ENCODE data around the gene ATOH7.
"Not testable (repeated sequence)": the region's sequence is repeated elsewhere in the genome, so short reads cannot be mapped to it uniquely, and the experiment has no call there.

The ATOH7 gene

GRCh38 chr10:68235581-68235980, 3.7 kb upstream of the ATOH7 start:
- no peak for DNase-seq

GRCh38 chr10:68235111-68235510, 3.2 kb upstream of the ATOH7 start:
- no peak for DNase-seq

- no peak for DNase-seq
Observed at GRCh38 chr10:68233046-68233445, 1.1 kb upstream of the ATOH7 start.

- DNase-seq: peak; percentile 39
Observed at GRCh38 chr10:68231106-68231816, 652 bp downstream of the ATOH7 start.

GRCh38 chr10:68230268-68230667, 1.6 kb downstream of the ATOH7 start:
- no peak for DNase-seq

- no peak for DNase-seq
Observed at GRCh38 chr10:68224810-68225209, 7.1 kb downstream of the ATOH7 start.

GRCh38 chr10:68223535-68224165, 8.3 kb downstream of the ATOH7 start:
- DNase-seq: no peak

- DNase-seq: no peak
Observed at GRCh38 chr10:68222391-68222790, 9.5 kb downstream of the ATOH7 start.

- DNase-seq: no peak
Observed at GRCh38 chr10:68221196-68221595, 10.7 kb downstream of the ATOH7 start.

GRCh38 chr10:68218786-68219185, 13.1 kb downstream of the ATOH7 start:
- no peak for DNase-seq

- no peak for DNase-seq
Observed at GRCh38 chr10:68212721-68213352, 19.1 kb downstream of the ATOH7 start.

- DNase-seq: no peak
Observed at GRCh38 chr10:68211669-68212068, 20.2 kb downstream of the ATOH7 start.

GRCh38 chr10:68208424-68209042, 23.4 kb downstream of the ATOH7 start:
- peak; percentile 28 for DNase-seq

GRCh38 chr10:68202960-68203353, 29.0 kb downstream of the ATOH7 start:
- no peak for DNase-seq

GRCh38 chr10:68196701-68197100, 35.2 kb downstream of the ATOH7 start:
- DNase-seq: no peak

- DNase-seq: not testable (repeated sequence)
Observed at GRCh38 chr10:68195776-68196175, 36.1 kb downstream of the ATOH7 start.

GRCh38 chr10:68194290-68194689, 37.6 kb downstream of the ATOH7 start:
- DNase-seq: no peak

GRCh38 chr10:68192113-68192512, 39.8 kb downstream of the ATOH7 start:
- no peak for DNase-seq

GRCh38 chr10:68188835-68189234, 43.1 kb downstream of the ATOH7 start:
- no peak for DNase-seq

- no peak for DNase-seq
Observed at GRCh38 chr10:68185085-68185484, 46.8 kb downstream of the ATOH7 start.

GRCh38 chr10:68184546-68184945, 47.4 kb downstream of the ATOH7 start:
- DNase-seq: no peak

Data from NCI-H526 treated with DMSO at 0.1 percent for 48 hours (cell line).